MM.1S (cell line): ENCODE results near the gene SEMA3A.

ENCODE experiments used
- EZH2 ChIP-seq: fragments of 300-600 bp; sonication (generic); optimal IDR thresholded peaks from 2 replicates; pipeline ENCODE3; 2017; ENCODE audit warnings: low read depth, mild to moderate bottlenecking, antibody characterized with exemption, low read length, mixed read lengths
- EZH2phosphoT487 ChIP-seq: fragments of 300-600 bp; sonication (generic); IDR thresholded peaks from 2 replicates; pipeline ENCODE4 v1.6.1; 2018; ENCODE audit warnings: antibody characterized with exemption, low read length
- TF ChIP-seq, protein P1 (sequence below): fragments of 300-600 bp; sonication (generic); IDR thresholded peaks from 2 replicates; pipeline ENCODE4 v1.5.1; 2016; ENCODE audit warnings: antibody characterized with exemption, low read length, mixed read lengths

DNA sequence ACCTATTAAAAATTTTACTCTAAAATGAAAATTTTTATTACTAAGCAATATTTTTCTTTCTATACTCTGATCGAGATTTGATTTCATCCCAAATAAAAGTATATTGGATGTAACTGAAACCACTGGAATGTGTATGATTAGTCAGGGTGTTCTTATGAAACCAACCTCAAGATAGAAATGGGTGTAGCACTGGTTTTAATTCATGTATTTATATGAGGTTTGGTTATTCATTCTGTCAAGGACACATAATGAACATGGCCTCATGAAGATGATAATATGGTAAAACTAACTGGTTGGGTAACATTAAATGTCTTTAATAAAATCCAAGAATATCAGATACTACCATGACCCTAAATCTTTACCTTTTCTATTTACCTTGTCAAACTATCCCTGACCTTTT, 197.7 kb downstream of the SEMA3A start:
- TF ChIP-seq, protein P1, sequence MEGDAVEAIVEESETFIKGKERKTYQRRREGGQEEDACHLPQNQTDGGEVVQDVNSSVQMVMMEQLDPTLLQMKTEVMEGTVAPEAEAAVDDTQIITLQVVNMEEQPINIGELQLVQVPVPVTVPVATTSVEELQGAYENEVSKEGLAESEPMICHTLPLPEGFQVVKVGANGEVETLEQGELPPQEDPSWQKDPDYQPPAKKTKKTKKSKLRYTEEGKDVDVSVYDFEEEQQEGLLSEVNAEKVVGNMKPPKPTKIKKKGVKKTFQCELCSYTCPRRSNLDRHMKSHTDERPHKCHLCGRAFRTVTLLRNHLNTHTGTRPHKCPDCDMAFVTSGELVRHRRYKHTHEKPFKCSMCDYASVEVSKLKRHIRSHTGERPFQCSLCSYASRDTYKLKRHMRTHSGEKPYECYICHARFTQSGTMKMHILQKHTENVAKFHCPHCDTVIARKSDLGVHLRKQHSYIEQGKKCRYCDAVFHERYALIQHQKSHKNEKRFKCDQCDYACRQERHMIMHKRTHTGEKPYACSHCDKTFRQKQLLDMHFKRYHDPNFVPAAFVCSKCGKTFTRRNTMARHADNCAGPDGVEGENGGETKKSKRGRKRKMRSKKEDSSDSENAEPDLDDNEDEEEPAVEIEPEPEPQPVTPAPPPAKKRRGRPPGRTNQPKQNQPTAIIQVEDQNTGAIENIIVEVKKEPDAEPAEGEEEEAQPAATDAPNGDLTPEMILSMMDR: no peak
- TF ChIP-seq EZH2 (no peak), EZH2phosphoT487 (no peak)
